Endothelial cell of umbilical vein (primary cell): ENCODE measurements around the gene MAPK13. TPM values are rescaled to one million over a fixed set of nuclear protein-coding genes. Genes with fewer than 3 reads are reported as not detected.

Experiments used
- BruUV-seq: library from RNA; stranded (reverse); fragments of 400-500 nt; replicated peaks from 2 replicates; lab custom pipeline; 2021; lab: Mats Ljungman, UMichigan
- CTCF ChIA-PET: fragments of 300-600, 350-600 bp; sonication (Branson Sonifier 250); formaldehyde crosslinking; loops from one replicate; lab custom pipeline; 2021; ENCODE audit warnings: antibody characterized with exemption, inconsistent platforms; lab: Charles Lee
- POLR2A ChIA-PET: fragments of 300-600, 350-600 bp; sonication (Branson Sonifier 250); formaldehyde crosslinking; loops from one replicate; lab custom pipeline; 2021; ENCODE audit warnings: antibody characterized with exemption, inconsistent platforms; lab: Charles Lee
- DNase-seq: peaks from one replicate; pipeline ENCODE4 v3.0.0-alpha.2; 2011; ENCODE audit warnings: low read depth, low spot score
- FAIRE-seq: peaks from 2 replicates; lab custom pipeline; 2011; peaks lifted over from hg19 to GRCh38; lab: Jason Lieb, UNC
- H2AFZ ChIP-seq: 2 replicates; pipeline ENCODE4 v1.6.0; 2012; ENCODE audit warnings: low read depth, low read length, control low read depth, inconsistent platforms
- H3K27ac ChIP-seq: 2 replicates; pipeline ENCODE4 v1.5.1; 2011; ENCODE audit warnings: low read depth, mild to moderate bottlenecking, control low read depth, low read length, moderate library complexity; ENCODE audit not compliant: insufficient read depth
- H3K27me3 ChIP-seq, 2 experiments: 2 replicates each; pipeline versions ENCODE4 v1.6.0 to v1.6.1; 2011; ENCODE audit warnings: low read length in 2 of 2, mixed read lengths in 1 of 2; ENCODE audit not compliant: control insufficient read depth in 2 of 2, insufficient read depth in 2 of 2
- H3K36me3 ChIP-seq, 2 experiments: 2 replicates in 1 of 2; 3 replicates in 1 of 2; pipeline ENCODE4 v1.5.1; 2011; ENCODE audit warnings: low read length in 2 of 2, mild to moderate bottlenecking in 1 of 2, moderate library complexity in 1 of 2; ENCODE audit not compliant: control insufficient read depth in 2 of 2, insufficient read depth in 2 of 2; ENCODE audit errors: extremely low read depth in 1 of 2
- H3K4me1 ChIP-seq: 3 replicates; pipeline ENCODE4 v1.5.1; 2011; ENCODE audit warnings: mild to moderate bottlenecking, low read length; ENCODE audit not compliant: control insufficient read depth, insufficient read depth; ENCODE audit errors: extremely low read depth
- H3K4me2 ChIP-seq: 2 replicates; pipeline ENCODE4 v1.6.1; 2011; ENCODE audit warnings: low read length, control low read depth, mixed read lengths; ENCODE audit not compliant: insufficient read depth
- H3K4me3 ChIP-seq, 3 experiments: fragments of 200-600 bp in 1 of 3; sonication (generic), shearing (Covaris generic) in 1 of 3; replicated peaks in 1 of 3; 2 replicates each; pipeline ENCODE4 v1.5.1; 2011 to 2016; ENCODE audit warnings: control low read depth in 3 of 3, low read length in 3 of 3, mild to moderate bottlenecking in 2 of 3, inconsistent platforms in 1 of 3, low read depth in 1 of 3, moderate library complexity in 1 of 3; ENCODE audit not compliant: insufficient read depth in 1 of 3
- H3K79me2 ChIP-seq: 2 replicates; pipeline ENCODE4 v1.6.0; 2012; ENCODE audit warnings: low read length, inconsistent platforms; ENCODE audit not compliant: control insufficient read depth, insufficient read depth
- H3K9ac ChIP-seq: replicated peaks from 2 replicates; pipeline ENCODE3; 2011; ENCODE audit warnings: low read length, control low read depth; ENCODE audit not compliant: insufficient read depth; ENCODE audit errors: extremely low read depth
- H3K9me1 ChIP-seq: replicated peaks from 3 replicates; pipeline ENCODE4 v1.6.0; 2011; ENCODE audit warnings: mild to moderate bottlenecking, low read length; ENCODE audit not compliant: control insufficient read depth, insufficient read depth; ENCODE audit errors: extremely low read depth
- H3K9me3 ChIP-seq: replicated peaks from 2 replicates; pipeline ENCODE4 v1.5.1; 2012; ENCODE audit warnings: low read length, inconsistent platforms; ENCODE audit not compliant: control insufficient read depth, insufficient read depth
- H4K20me1 ChIP-seq: replicated peaks from 2 replicates; pipeline ENCODE3; 2011; ENCODE audit warnings: mild to moderate bottlenecking, low read length; ENCODE audit not compliant: control insufficient read depth, insufficient read depth; ENCODE audit errors: extremely low read depth
- CTCF ChIP-seq, 2 donors: IDR thresholded peaks; 1 replicate in 1 of 2; 2 replicates in 1 of 2; pipeline ENCODE4 v1.5.1; 2011; ENCODE audit warnings: low read length in 2 of 2, mild to moderate bottlenecking in 2 of 2, moderate library complexity in 2 of 2, control low read depth in 1 of 2, inconsistent platforms in 1 of 2, low read depth in 1 of 2; ENCODE audit not compliant: insufficient read depth in 1 of 2; ENCODE audit errors: extremely low read depth in 1 of 2
- EZH2 ChIP-seq: IDR thresholded peaks from 2 replicates; pipeline ENCODE4 v1.6.1; 2012; ENCODE audit warnings: borderline replicate concordance, low read depth, mild to moderate bottlenecking, moderate library complexity, low read length, inconsistent platforms; ENCODE audit not compliant: severe bottlenecking
- FOS ChIP-seq: IDR thresholded peaks from 2 replicates; pipeline ENCODE4 v1.6.1; 2011; ENCODE audit warnings: mild to moderate bottlenecking, low read length, moderate library complexity, borderline replicate concordance; ENCODE audit not compliant: insufficient read depth
- GATA2 ChIP-seq: IDR thresholded peaks from 2 replicates; pipeline ENCODE4 v1.7.0; 2011; ENCODE audit warnings: low read depth, mild to moderate bottlenecking, moderate library complexity, mixed read lengths, low read length; ENCODE audit not compliant: insufficient read length, insufficient read depth
- JUN ChIP-seq: IDR thresholded peaks from 2 replicates; pipeline ENCODE4 v1.6.1; 2011; ENCODE audit warnings: borderline replicate concordance, low read depth; ENCODE audit not compliant: insufficient read length, insufficient read depth
- MYC ChIP-seq: IDR thresholded peaks from one replicate; pipeline ENCODE4 v1.6.1; 2011; ENCODE audit warnings: mild to moderate bottlenecking, low read depth, low read length
- POLR2A ChIP-seq: IDR thresholded peaks from 2 replicates; pipeline ENCODE4 v1.6.1; 2012; ENCODE audit warnings: low read depth, mild to moderate bottlenecking, control low read depth, low read length
- POLR2AphosphoS5 ChIP-seq: IDR thresholded peaks from 2 replicates; pipeline ENCODE4 v1.6.1; 2012; ENCODE audit warnings: low read depth, mild to moderate bottlenecking, control low read depth, low read length, moderate library complexity; ENCODE audit not compliant: insufficient read depth
- dilution Hi-C: fragments of 300-500 bp; cut with MboI; formaldehyde crosslinking; loops from one replicate; pipeline ENCODE4 v1.15.0; 2019; ENCODE audit warnings: low sequenced_read_pairs; ENCODE audit not compliant: extremely low pct_ligation_motif_present
- intact Hi-C: fragments of 100-400 bp; cut with micrococcal nuclease; formaldehyde crosslinking; loops from one replicate; pipeline ENCODE4 v1.10.0; 2022
- polyA plus RNA-seq, 4 experiments: library from polyadenylated mRNA; depleted of rRNA in 3 of 4; stranded (reverse) in 3 of 4; unstranded in 1 of 4; fragments of >200 nt; gene quantifications; 2 replicates each; pipeline versions ENCODE4 v1.2.1 to v1.2.3, GENCODE V29; 2011 to 2012; ENCODE audit warnings: missing spikeins in 1 of 4
- total RNA-seq: library from RNA; stranded (reverse); gene quantifications from 2 replicates; pipeline ENCODE4 v1.2.3, GENCODE V29; 2021
- TF ChIP-seq, protein P1 (sequence below): IDR thresholded peaks from 2 replicates; pipeline ENCODE4 v1.6.1; 2011; ENCODE audit not compliant: insufficient read depth, insufficient read length

The MAPK13 gene
- total and polyA plus RNA-seq, 2 donors (not counting 3 experiments of a cell fraction or from before 2014, with no cell fraction given): 9.0 to 11.6 TPM

DNA sequence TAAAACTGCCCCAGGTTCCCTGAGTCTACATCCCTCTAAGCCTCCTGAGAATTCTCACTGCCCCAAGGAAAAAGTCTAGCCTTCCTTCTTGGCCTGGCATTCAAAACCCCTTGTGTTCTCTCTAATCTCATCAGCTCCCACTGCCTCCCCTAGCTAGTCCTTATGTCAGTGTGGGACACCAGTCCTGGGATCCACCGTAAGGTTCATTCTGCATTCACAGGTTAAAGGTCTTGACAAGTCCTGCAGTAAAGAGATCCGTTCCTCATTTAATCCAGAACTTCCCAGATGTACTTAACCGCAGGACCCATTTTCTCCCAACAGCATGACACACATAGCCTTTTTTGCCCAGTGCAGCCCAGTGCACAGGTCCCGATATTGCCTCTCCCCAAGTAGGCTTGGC, 11.6 kb downstream of the MAPK13 start:
- TF ChIP-seq EZH2 (no peak), FOS (no peak), CTCF (IDR thresholded peaks at IDR 0.05; ENCODE audit: extremely low read depth in 1 of 2, insufficient read depth in 1 of 2, low read depth in 1 of 2, low read length in 2 of 2) (no peak), MYC (no peak), GATA2 (no peak), JUN (no peak), POLR2A (no peak), POLR2AphosphoS5 (no peak)
- TF ChIP-seq, protein P1, sequence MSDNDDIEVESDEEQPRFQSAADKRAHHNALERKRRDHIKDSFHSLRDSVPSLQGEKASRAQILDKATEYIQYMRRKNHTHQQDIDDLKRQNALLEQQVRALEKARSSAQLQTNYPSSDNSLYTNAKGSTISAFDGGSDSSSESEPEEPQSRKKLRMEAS: no peak

More for the DNA sequence above, 11.6 kb downstream of the MAPK13 start:
- DNase-seq (no peak), FAIRE-seq (no peak)
- Histone ChIP-seq H3K4me1 (no peaks in the 10 kb centered on the region), H2AFZ (no peak overlapping the region), H3K4me2 (no peak overlapping the region), H3K79me2 (no peaks in the 10 kb centered on the region), H3K9me1 (no peaks in the 10 kb centered on the region), H3K9ac (no peak overlapping the region), H3K27me3 (no peaks in the 10 kb centered on the region), H3K36me3 (no peaks in the 10 kb centered on the region), H4K20me1 (no peaks in the 10 kb centered on the region), H3K27ac (no peak overlapping the region), H3K4me3 (no peak overlapping the region), H3K9me3 (no peaks in the 10 kb centered on the region)
- POLR2A ChIA-PET: no interaction called here
- intact Hi-C loops (no loop called here), dilution Hi-C loops (no loop called here)
- no TSS peak for BruUV-seq
- CTCF ChIA-PET: interaction anchor here (1.1 to 1.2 kb wide), 4 partner anchors 9 to 160 kb away, joined by 3 to 5 read pairs (median 4); no protein-coding TSS in a partner anchor
